HCT116 (cell line): Measurements from ENCODE around the gene ARPC5. TPM values are rescaled to one million over a fixed set of nuclear protein-coding genes. Genes with fewer than 3 reads are reported as not detected.

Experiments used
- ATAC-seq: fragments of 200-7000 bp; cut with Tn5 transposase; 2 replicates; pipeline ENCODE4 v1.9.1; 2020; ENCODE audit warnings: mild to moderate bottlenecking, moderate library complexity
- BruUV-seq: library from RNA; stranded (reverse); fragments of 400-500 nt; replicated peaks from 2 replicates; lab custom pipeline; 2021; lab: Mats Ljungman, UMichigan
- CTCF ChIA-PET: fragments of 300-600 bp; sonication (Branson Sonifier 250); formaldehyde crosslinking; loops from one replicate; lab custom pipeline; 2021; ENCODE audit warnings: antibody characterized with exemption; lab: Charles Lee
- POLR2A ChIA-PET: fragments of 300-600, 350-600 bp; sonication (Branson Sonifier 250); formaldehyde crosslinking; loops from one replicate; lab custom pipeline; 2021; ENCODE audit warnings: antibody characterized with exemption; lab: Charles Lee
- RAD21 ChIA-PET, 2 experiments: fragments of 300-600 bp; sonication (Branson Sonifier 250); formaldehyde crosslinking; loops; one replicate each; lab custom pipeline; 2023; ENCODE audit warnings: low total read pairs in 2 of 2; ENCODE audit not compliant: uncharacterized antibody in 2 of 2, unreplicated experiment in 2 of 2, low non-redundant PET in 1 of 2; lab: Charles Lee
- DNase-seq: peaks from one replicate; pipeline ENCODE4 v3.0.0-alpha.2; 2010; ENCODE audit warnings: low read depth, low spot score
- H2AFZ ChIP-seq: fragments of 200-600 bp; shearing (Covaris generic), sonication (generic); 2 replicates; pipeline ENCODE4 v1.6.1; 2017; ENCODE audit warnings: low read depth, mixed run types, mixed read lengths, antibody characterized with exemption, low read length; ENCODE audit not compliant: poor library complexity, severe bottlenecking
- H3K27ac ChIP-seq: 2 replicates; pipeline ENCODE4 v1.5.1; 2012; ENCODE audit warnings: low read depth, low read length
- H3K27me3 ChIP-seq: fragments of 200-600 bp; sonication (generic); 2 replicates; pipeline ENCODE4 v1.6.1; 2016; ENCODE audit warnings: mixed run types, low read length, mixed read lengths; ENCODE audit not compliant: insufficient read depth
- H3K36me3 ChIP-seq, 2 experiments: fragments of 200-500 bp in 1 of 2; fragments of 200-600 bp in 1 of 2; sonication (Bioruptor generic) in 1 of 2; sonication (generic) in 1 of 2; 2 replicates each; pipeline versions ENCODE4 v1.5.1 to v1.6.1; 2014 to 2016; ENCODE audit warnings: low read length in 2 of 2, inconsistent platforms in 1 of 2, mixed read lengths in 1 of 2, mixed run types in 1 of 2; ENCODE audit not compliant: insufficient read depth in 2 of 2, control insufficient read depth in 1 of 2
- H3K4me1 ChIP-seq, 2 experiments: fragments of 200-600 bp in 1 of 2; sonication (generic) in 1 of 2; 2 replicates each; pipeline versions ENCODE4 v1.5.1 to v1.6.1; 2012 to 2017; ENCODE audit warnings: low read length in 2 of 2, inconsistent platforms in 1 of 2, mild to moderate bottlenecking in 1 of 2, mixed read lengths in 1 of 2, mixed run types in 1 of 2, moderate library complexity in 1 of 2; ENCODE audit not compliant: insufficient read depth in 2 of 2, control insufficient read depth in 1 of 2
- H3K4me2 ChIP-seq: fragments of 200-600 bp; sonication (generic); 2 replicates; pipeline ENCODE4 v1.6.1; 2017; ENCODE audit warnings: mixed run types, low read length, mixed read lengths
- H3K4me3 ChIP-seq, 2 experiments: fragments of 200-600 bp in 1 of 2; sonication (generic) in 1 of 2; replicated peaks in 1 of 2; 2 replicates each; pipeline ENCODE4 v1.5.1; 2011 to 2016; ENCODE audit warnings: low read length in 2 of 2, control low read depth in 1 of 2, low read depth in 1 of 2, mild to moderate bottlenecking in 1 of 2, mixed read lengths in 1 of 2, mixed run types in 1 of 2
- H3K79me2 ChIP-seq: fragments of 200-600 bp; sonication (generic); 2 replicates; pipeline ENCODE4 v1.6.1; 2017; ENCODE audit warnings: mild to moderate bottlenecking, mixed run types, low read length, moderate library complexity, mixed read lengths; ENCODE audit not compliant: insufficient read depth
- H3K9ac ChIP-seq: fragments of 200-600 bp; sonication (generic); 2 replicates; pipeline ENCODE4 v1.6.1; 2016; ENCODE audit warnings: low read length, mixed read lengths
- H3K9me2 ChIP-seq: fragments of 200-600 bp; sonication (generic), shearing (Covaris generic); 2 replicates; pipeline ENCODE4 v1.6.1; 2017; ENCODE audit warnings: mixed run types, mild to moderate bottlenecking, moderate library complexity; ENCODE audit not compliant: insufficient read depth
- H3K9me3 ChIP-seq, 2 experiments: fragments of 200-500 bp in 1 of 2; fragments of 200-600 bp in 1 of 2; sonication (Bioruptor generic) in 1 of 2; sonication (generic) in 1 of 2; 2 replicates each; pipeline ENCODE4 v1.6.1; 2014 to 2017; ENCODE audit warnings: low read length in 2 of 2, mixed read lengths in 2 of 2, inconsistent platforms in 1 of 2, low read depth in 1 of 2, mild to moderate bottlenecking in 1 of 2, mixed run types in 1 of 2, moderate library complexity in 1 of 2; ENCODE audit not compliant: control insufficient read depth in 1 of 2, insufficient read depth in 1 of 2
- H4K20me1 ChIP-seq: fragments of 200-600 bp; sonication (generic), shearing (Covaris generic); 2 replicates; pipeline ENCODE4 v1.6.1; 2017; ENCODE audit warnings: mixed run types, mild to moderate bottlenecking, moderate library complexity; ENCODE audit not compliant: insufficient read depth
- EZH2 ChIP-seq: fragments of 200-600 bp; sonication (generic); IDR thresholded peaks from 2 replicates; pipeline ENCODE4 v1.6.1; 2017; ENCODE audit warnings: antibody characterized with exemption, mixed run types
- FOSL1 ChIP-seq: IDR thresholded peaks from 2 replicates; pipeline ENCODE4 v1.6.1; 2012; ENCODE audit warnings: low read depth
- POLR2A ChIP-seq: IDR thresholded peaks from 2 replicates; pipeline ENCODE4 v1.7.0; 2011; ENCODE audit warnings: borderline replicate concordance; ENCODE audit not compliant: insufficient read depth, insufficient read length; ENCODE audit errors: extremely low read depth
- POLR2AphosphoS5 ChIP-seq: IDR thresholded peaks from 2 replicates; pipeline ENCODE4 v1.6.1; 2011; ENCODE audit warnings: mild to moderate bottlenecking, low read depth, low read length, moderate library complexity
- RAD21 ChIP-seq: IDR thresholded peaks from 2 replicates; pipeline ENCODE4 v1.6.1; 2012; ENCODE audit warnings: low read depth, mild to moderate bottlenecking
- ZFX ChIP-seq: fragments of 450-650 bp; IDR thresholded peaks from 2 replicates; pipeline ENCODE4 v1.6.1; 2017
- intact Hi-C: fragments of 100-400 bp; cut with micrococcal nuclease; formaldehyde crosslinking; loops from 2 replicates; pipeline ENCODE4 v1.10.0; 2022
- total RNA-seq: library from RNA; stranded (reverse); gene quantifications from one replicate; pipeline ENCODE4 v1.2.1, GENCODE V29; 2021; ENCODE audit not compliant: unreplicated experiment
- TF ChIP-seq, protein P1 (sequence below): IDR thresholded peaks from 2 replicates; pipeline ENCODE4 v1.6.1; 2012
- TF ChIP-seq, protein P2 (sequence below): IDR thresholded peaks from 2 replicates; pipeline ENCODE4 v1.6.1; 2012; ENCODE audit warnings: low read depth
- TF ChIP-seq, protein P3 (sequence below), 3 experiments: fragments of 200-600 bp in 1 of 3; sonication (generic) in 1 of 3; IDR thresholded peaks in 2 of 3; conservative IDR thresholded peaks in 1 of 3; 2 replicates each; pipeline ENCODE4 v1.5.1; 2012 to 2017; ENCODE audit warnings: low read depth in 2 of 3, low read length in 2 of 3, antibody characterized with exemption in 1 of 3, borderline replicate concordance in 1 of 3, control low read depth in 1 of 3, mild to moderate bottlenecking in 1 of 3, mixed read lengths in 1 of 3, mixed run types in 1 of 3, moderate library complexity in 1 of 3; ENCODE audit not compliant: insufficient read depth in 1 of 3

Gene ARPC5
- total RNA-seq, 1 experiment from 2014 or later = 71.5 TPM

DNA sequence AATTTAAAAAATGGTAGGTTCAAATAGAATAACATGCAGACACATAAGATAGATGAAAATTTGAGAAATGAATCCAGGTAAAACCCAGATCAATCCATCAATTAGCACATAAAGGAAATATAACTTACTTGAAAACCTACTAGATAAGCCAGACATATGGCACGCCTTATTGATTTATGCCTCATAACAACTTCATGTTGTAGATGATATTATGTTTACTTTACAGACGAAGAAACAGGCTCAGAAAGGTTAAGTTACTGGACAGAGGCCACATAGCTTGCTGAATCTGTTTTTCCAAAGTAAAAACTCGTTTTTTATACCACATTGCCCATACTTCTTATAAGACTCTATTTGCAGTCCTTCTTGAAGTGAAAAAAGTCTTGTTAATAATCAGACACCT, 23.2 kb downstream of the ARPC5 start:
- intact Hi-C loops = no loop called here
- ChIA-PET CTCF (no interaction called here), RAD21 (no interaction called here), POLR2A (no interaction called here)
- no peak for ATAC-seq
- no peaks in the 10 kb centered on the region for H3K9me2 ChIP-seq
- no peaks in the 10 kb centered on the region for H3K27me3 ChIP-seq
- H4K20me1 ChIP-seq = no peaks in the 10 kb centered on the region
- no peak overlapping the region for H3K27ac ChIP-seq
- no peaks in the 10 kb centered on the region for H3K36me3 ChIP-seq
- no TSS peak for BruUV-seq
- H2AFZ ChIP-seq = no peak overlapping the region
- peaks cover 0 to 12% of the 10 kb centered on the region in 2 experiments; a peak in 2 of 4 replicates for H3K4me1 ChIP-seq
- H3K79me2 ChIP-seq = no peaks in the 10 kb centered on the region
- TF ChIP-seq, protein P1, sequence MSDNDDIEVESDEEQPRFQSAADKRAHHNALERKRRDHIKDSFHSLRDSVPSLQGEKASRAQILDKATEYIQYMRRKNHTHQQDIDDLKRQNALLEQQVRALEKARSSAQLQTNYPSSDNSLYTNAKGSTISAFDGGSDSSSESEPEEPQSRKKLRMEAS = no peak
- TF ChIP-seq POLR2A (no peak), ZFX (no peak), FOSL1 (no peak), RAD21 (no peak)
- TF ChIP-seq, protein P2, sequence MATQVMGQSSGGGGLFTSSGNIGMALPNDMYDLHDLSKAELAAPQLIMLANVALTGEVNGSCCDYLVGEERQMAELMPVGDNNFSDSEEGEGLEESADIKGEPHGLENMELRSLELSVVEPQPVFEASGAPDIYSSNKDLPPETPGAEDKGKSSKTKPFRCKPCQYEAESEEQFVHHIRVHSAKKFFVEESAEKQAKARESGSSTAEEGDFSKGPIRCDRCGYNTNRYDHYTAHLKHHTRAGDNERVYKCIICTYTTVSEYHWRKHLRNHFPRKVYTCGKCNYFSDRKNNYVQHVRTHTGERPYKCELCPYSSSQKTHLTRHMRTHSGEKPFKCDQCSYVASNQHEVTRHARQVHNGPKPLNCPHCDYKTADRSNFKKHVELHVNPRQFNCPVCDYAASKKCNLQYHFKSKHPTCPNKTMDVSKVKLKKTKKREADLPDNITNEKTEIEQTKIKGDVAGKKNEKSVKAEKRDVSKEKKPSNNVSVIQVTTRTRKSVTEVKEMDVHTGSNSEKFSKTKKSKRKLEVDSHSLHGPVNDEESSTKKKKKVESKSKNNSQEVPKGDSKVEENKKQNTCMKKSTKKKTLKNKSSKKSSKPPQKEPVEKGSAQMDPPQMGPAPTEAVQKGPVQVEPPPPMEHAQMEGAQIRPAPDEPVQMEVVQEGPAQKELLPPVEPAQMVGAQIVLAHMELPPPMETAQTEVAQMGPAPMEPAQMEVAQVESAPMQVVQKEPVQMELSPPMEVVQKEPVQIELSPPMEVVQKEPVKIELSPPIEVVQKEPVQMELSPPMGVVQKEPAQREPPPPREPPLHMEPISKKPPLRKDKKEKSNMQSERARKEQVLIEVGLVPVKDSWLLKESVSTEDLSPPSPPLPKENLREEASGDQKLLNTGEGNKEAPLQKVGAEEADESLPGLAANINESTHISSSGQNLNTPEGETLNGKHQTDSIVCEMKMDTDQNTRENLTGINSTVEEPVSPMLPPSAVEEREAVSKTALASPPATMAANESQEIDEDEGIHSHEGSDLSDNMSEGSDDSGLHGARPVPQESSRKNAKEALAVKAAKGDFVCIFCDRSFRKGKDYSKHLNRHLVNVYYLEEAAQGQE = no peak
- no peak for DNase-seq
- H3K4me3 ChIP-seq = no peak overlapping the region
- no peak overlapping the region for H3K4me2 ChIP-seq
- H3K9ac ChIP-seq = no peak overlapping the region
- no peaks in the 10 kb centered on the region for H3K9me3 ChIP-seq

DNA sequence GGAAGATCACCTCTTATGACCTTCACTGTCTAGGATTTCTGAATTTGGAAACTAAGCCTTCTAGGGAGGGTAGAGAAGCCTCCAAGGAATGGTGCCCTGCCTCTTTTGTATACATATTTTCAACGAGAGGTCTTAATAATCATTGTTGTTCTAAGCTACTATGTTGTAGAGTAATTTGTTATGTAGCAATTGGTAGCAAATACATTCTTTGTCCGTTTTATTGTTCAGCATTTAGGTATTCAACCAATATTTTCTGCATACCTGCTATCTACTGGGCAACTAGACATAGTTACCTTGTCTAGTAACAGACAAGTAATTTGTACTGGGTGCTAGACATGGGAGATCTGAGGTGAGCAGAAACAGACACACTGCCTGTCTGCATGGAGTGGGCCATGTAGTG, 24.6 kb downstream of the ARPC5 start:
- Histone ChIP-seq H3K27me3 (no peaks in the 10 kb centered on the region), H3K4me3 (no peak overlapping the region), H3K9me2 (no peaks in the 10 kb centered on the region), H3K4me1 (peaks cover 0 to 12% of the 10 kb centered on the region in 2 experiments; a peak in 2 of 4 replicates), H3K27ac (no peak overlapping the region), H3K79me2 (no peaks in the 10 kb centered on the region), H3K9ac (no peak overlapping the region), H3K36me3 (no peaks in the 10 kb centered on the region), H4K20me1 (no peaks in the 10 kb centered on the region), H3K4me2 (no peak overlapping the region), H3K9me3 (no peaks in the 10 kb centered on the region), H2AFZ (no peak overlapping the region)
- RAD21 ChIA-PET = no interaction called here
- ATAC-seq (no peak), DNase-seq (no peak)
- intact Hi-C loops = no loop called here
- POLR2A ChIA-PET = no interaction called here
- CTCF ChIA-PET = no interaction called here
- no TSS peak for BruUV-seq
- TF ChIP-seq POLR2A (no peak), EZH2 (no peak), POLR2AphosphoS5 (no peak), ZFX (no peak)
- TF ChIP-seq, protein P2 = no peak
- TF ChIP-seq, protein P3, sequence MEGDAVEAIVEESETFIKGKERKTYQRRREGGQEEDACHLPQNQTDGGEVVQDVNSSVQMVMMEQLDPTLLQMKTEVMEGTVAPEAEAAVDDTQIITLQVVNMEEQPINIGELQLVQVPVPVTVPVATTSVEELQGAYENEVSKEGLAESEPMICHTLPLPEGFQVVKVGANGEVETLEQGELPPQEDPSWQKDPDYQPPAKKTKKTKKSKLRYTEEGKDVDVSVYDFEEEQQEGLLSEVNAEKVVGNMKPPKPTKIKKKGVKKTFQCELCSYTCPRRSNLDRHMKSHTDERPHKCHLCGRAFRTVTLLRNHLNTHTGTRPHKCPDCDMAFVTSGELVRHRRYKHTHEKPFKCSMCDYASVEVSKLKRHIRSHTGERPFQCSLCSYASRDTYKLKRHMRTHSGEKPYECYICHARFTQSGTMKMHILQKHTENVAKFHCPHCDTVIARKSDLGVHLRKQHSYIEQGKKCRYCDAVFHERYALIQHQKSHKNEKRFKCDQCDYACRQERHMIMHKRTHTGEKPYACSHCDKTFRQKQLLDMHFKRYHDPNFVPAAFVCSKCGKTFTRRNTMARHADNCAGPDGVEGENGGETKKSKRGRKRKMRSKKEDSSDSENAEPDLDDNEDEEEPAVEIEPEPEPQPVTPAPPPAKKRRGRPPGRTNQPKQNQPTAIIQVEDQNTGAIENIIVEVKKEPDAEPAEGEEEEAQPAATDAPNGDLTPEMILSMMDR (IDR thresholded peaks at IDR 0.05 in 2 of 3, conservative IDR thresholded peaks at IDR 0.05 in 1 of 3; ENCODE audit: borderline replicate concordance in 1 of 3, insufficient read depth in 1 of 3, low read depth in 2 of 3, low read length in 2 of 3) = no peak
